ENCODE results near the gene ST14. TPM values are rescaled to one million over a fixed set of nuclear protein-coding genes. Genes with fewer than 3 reads are reported as not detected.

The ST14 gene
- total RNA-seq, 1 experiment from 2014 or later = 33.9 TPM

GRCh38 chr11:130215531-130216220, 56.1 kb downstream of the ST14 start:
- no peak overlapping the region for H3K4me3 Mint-ChIP-seq
- ATAC-seq = no peak
- ChIA-PET CTCF (interaction anchor here (1.4 kb wide), 1 partner anchor 646 kb away, joined by 5 read pairs; no protein-coding TSS in a partner anchor), POLR2A (interaction anchor here (0.6 to 1.2 kb wide), 2 partner anchors 9 to 94 kb away, joined by 3 to 5 read pairs; no protein-coding TSS in a partner anchor)
- no peaks in the 10 kb centered on the region for H3K9me3 Mint-ChIP-seq
- H3K27ac Mint-ChIP-seq = no peak overlapping the region
- no peaks in the 10 kb centered on the region for H3K36me3 Mint-ChIP-seq
- peaks cover 20% of the 10 kb centered on the region for H3K4me1 Mint-ChIP-seq
- H3K27me3 Mint-ChIP-seq (ENCODE audit: low read depth) = no peaks in the 10 kb centered on the region
- DNase-seq (ENCODE audit: low spot score) = peak; percentile 5
- TF ChIP-seq TCF7 (CRISPR knock-in tag; IDR thresholded peaks at IDR 0.05; ENCODE audit: low read depth) (no peak), PREB (CRISPR knock-in tag; IDR thresholded peaks at IDR 0.05; ENCODE audit: borderline replicate concordance) (no peak), CTCF (IDR thresholded peaks at IDR 0.05) (no peak), ARID4B (CRISPR knock-in tag; IDR thresholded peaks at IDR 0.05; ENCODE audit: borderline replicate concordance) (no peak), E2F1 (CRISPR knock-in tag; IDR thresholded peaks at IDR 0.05) (no peak), RELA (CRISPR knock-in tag; IDR thresholded peaks at IDR 0.05; ENCODE audit: borderline replicate concordance) (no peak), FOXP1 (CRISPR knock-in tag; IDR thresholded peaks at IDR 0.05; ENCODE audit: borderline replicate concordance) (no peak)

GRCh38 chr11:130216221-130216550, 56.6 kb downstream of the ST14 start:
- no peak overlapping the region for H3K27ac Mint-ChIP-seq
- ATAC-seq (no peak), DNase-seq (ENCODE audit: low spot score) (no peak)
- no peaks in the 10 kb centered on the region for H3K36me3 Mint-ChIP-seq
- CTCF ChIA-PET = interaction anchor here (1.1 to 1.4 kb wide), 2 partner anchors 234 to 646 kb away, joined by 3 to 5 read pairs; no protein-coding TSS in a partner anchor
- no peaks in the 10 kb centered on the region for H3K9me3 Mint-ChIP-seq
- peaks cover 20% of the 10 kb centered on the region for H3K4me1 Mint-ChIP-seq
- POLR2A ChIA-PET = interaction anchor here (0.6 to 1.2 kb wide), 2 partner anchors 8 to 94 kb away, joined by 3 to 5 read pairs; no protein-coding TSS in a partner anchor
- H3K27me3 Mint-ChIP-seq (ENCODE audit: low read depth) = no peaks in the 10 kb centered on the region
- no peak overlapping the region for H3K4me3 Mint-ChIP-seq
- TF ChIP-seq KAT7 (CRISPR knock-in tag; IDR thresholded peaks at IDR 0.05; ENCODE audit: borderline replicate concordance) (no peak), ZBTB21 (CRISPR knock-in tag; IDR thresholded peaks at IDR 0.05; ENCODE audit: borderline replicate concordance) (no peak), GRHL2 (CRISPR knock-in tag; IDR thresholded peaks at IDR 0.05; ENCODE audit: insufficient replicate concordance, severe bottlenecking) (no peak), ZBTB43 (CRISPR knock-in tag; IDR thresholded peaks at IDR 0.05) (no peak), SMAD3 (CRISPR knock-in tag; IDR thresholded peaks at IDR 0.05; ENCODE audit: borderline replicate concordance) (no peak), AFF4 (CRISPR knock-in tag; IDR thresholded peaks at IDR 0.05; ENCODE audit: borderline replicate concordance) (no peak), STAT6 (CRISPR knock-in tag; conservative IDR thresholded peaks at IDR 0.05; ENCODE audit: low read depth) (no peak), ATF3 (CRISPR knock-in tag; conservative IDR thresholded peaks at IDR 0.05) (no peak)
